HepG2 (cell line): ENCODE results near the gene GPRC5D. TPM values are rescaled to one million over a fixed set of nuclear protein-coding genes. Genes with fewer than 3 reads are reported as not detected.

Experiments
- ATAC-seq: fragments of 200-7000 bp; cut with Tn5 transposase; 3 replicates; pipeline ENCODE4 v1.9.1; 2020; ENCODE audit warnings: mild to moderate bottlenecking, moderate library complexity
- BruUV-seq: library from RNA; stranded (reverse); fragments of 400-500 nt; replicated peaks from 2 replicates; lab custom pipeline; 2021; lab: Mats Ljungman, UMichigan
- CTCF ChIA-PET: fragments of 300-600 bp; formaldehyde crosslinking; extraction: SDS; loops from one replicate; lab custom pipeline; 2021; ENCODE audit warnings: low total read pairs, inconsistent platforms, low intra/inter-chr PET ratio; lab: Yijun Ruan, JAX
- POLR2A ChIA-PET: fragments of 350-600 bp; sonication (Branson Sonifier 250); formaldehyde crosslinking; loops from one replicate; lab custom pipeline; 2020; ENCODE audit warnings: antibody characterized with exemption, inconsistent platforms; lab: Yijun Ruan, JAX
- DNase-seq: peaks from one replicate; pipeline ENCODE4 v3.0.0-alpha.2; 2015; ENCODE audit warnings: low spot score
- FAIRE-seq: peaks from 3 replicates; lab custom pipeline; 2011; peaks lifted over from hg19 to GRCh38; lab: Jason Lieb, UNC
- H2AFZ ChIP-seq: one replicate; pipeline ENCODE4 v1.6.1; 2011; ENCODE audit warnings: low read length, inconsistent platforms
- H3K27ac ChIP-seq: fragments of 300-600 bp; 3 replicates; pipeline ENCODE4 v1.8.0; 2011; ENCODE audit warnings: mixed run types, mild to moderate bottlenecking, mixed read lengths, low read length, inconsistent platforms; ENCODE audit not compliant: insufficient read depth; ENCODE audit errors: extremely low read length
- H3K27me3 ChIP-seq, 2 experiments: fragments of 200-600 bp in 1 of 2; 2 replicates in 1 of 2; 3 replicates in 1 of 2; pipeline versions ENCODE4 v1.6.0 to v1.8.0; 2011; ENCODE audit warnings: low read length in 2 of 2, mild to moderate bottlenecking in 2 of 2, moderate library complexity in 2 of 2, inconsistent platforms in 1 of 2; ENCODE audit not compliant: insufficient read depth in 2 of 2, control insufficient read depth in 1 of 2
- H3K36me3 ChIP-seq, 2 experiments: fragments of 200-600 bp in 1 of 2; replicated peaks in 1 of 2; 2 replicates in 1 of 2; 3 replicates in 1 of 2; pipeline versions ENCODE4 v1.5.1 to v1.8.0; 2011; ENCODE audit warnings: low read length in 2 of 2, inconsistent platforms in 1 of 2; ENCODE audit not compliant: insufficient read depth in 2 of 2, control insufficient read depth in 1 of 2
- H3K4me1 ChIP-seq: 2 replicates; pipeline ENCODE4 v1.5.1; 2012; ENCODE audit warnings: low read length, inconsistent platforms; ENCODE audit not compliant: insufficient read depth
- H3K4me2 ChIP-seq: 2 replicates; pipeline ENCODE4 v1.6.0; 2011; ENCODE audit warnings: low read depth, low read length, inconsistent platforms
- H3K4me3 ChIP-seq, 3 experiments: fragments of 200-600 bp in 1 of 3; sonication (generic), shearing (Covaris generic) in 1 of 3; replicated peaks in 1 of 3; 2 replicates each; pipeline ENCODE4 v1.5.1; 2011 to 2016; ENCODE audit warnings: low read length in 3 of 3, inconsistent platforms in 2 of 3, low read depth in 2 of 3, mild to moderate bottlenecking in 2 of 3, control low read depth in 1 of 3, mixed read lengths in 1 of 3; ENCODE audit not compliant: insufficient read depth in 1 of 3
- H3K79me2 ChIP-seq: one replicate; pipeline ENCODE4 v1.6.1; 2011; ENCODE audit warnings: low read length, inconsistent platforms; ENCODE audit not compliant: insufficient read depth
- H3K9ac ChIP-seq: 2 replicates; pipeline ENCODE4 v1.6.0; 2011; ENCODE audit warnings: mild to moderate bottlenecking, low read depth, low read length, inconsistent platforms; ENCODE audit not compliant: insufficient read depth
- H3K9me3 ChIP-seq: 2 replicates; pipeline ENCODE4 v1.5.1; 2012; ENCODE audit warnings: mild to moderate bottlenecking, low read length
- H4K20me1 ChIP-seq: 2 replicates; pipeline ENCODE4 v1.6.0; 2011; ENCODE audit warnings: inconsistent platforms, mild to moderate bottlenecking, low read length, moderate library complexity; ENCODE audit not compliant: insufficient read depth
- CSRNP2 ChIP-seq: sonication (generic); formaldehyde crosslinking; conservative IDR thresholded peaks from 2 replicates; pipeline ENCODE4 v1.8.0; 2022; ENCODE audit warnings: low read depth, missing genetic modification reagents
- ETS1 ChIP-seq: sonication (generic); formaldehyde crosslinking; IDR thresholded peaks from 2 replicates; pipeline ENCODE4 v1.4.0; 2020; ENCODE audit warnings: missing genetic modification reagents
- FOSL2 ChIP-seq: sonication (generic); formaldehyde crosslinking; IDR thresholded peaks from 2 replicates; pipeline ENCODE4 v1.4.0; 2020; ENCODE audit warnings: missing genetic modification reagents
- KLF15 ChIP-seq: sonication (generic); formaldehyde crosslinking; IDR thresholded peaks from 2 replicates; pipeline ENCODE4 v1.8.1; 2023; ENCODE audit warnings: borderline replicate concordance, mild to moderate bottlenecking, inconsistent platforms, missing genetic modification reagents, mixed read lengths
- NONO ChIP-seq, 2 experiments: fragments of 450-650 bp in 1 of 2; sonication (generic) in 1 of 2; formaldehyde crosslinking in 1 of 2; IDR thresholded peaks in 1 of 2; conservative IDR thresholded peaks in 1 of 2; 2 replicates each; pipeline versions ENCODE4 v1.6.1 to v1.8.0; 2017 to 2022; ENCODE audit warnings: mild to moderate bottlenecking in 1 of 2, missing genetic modification reagents in 1 of 2, moderate library complexity in 1 of 2
- SRSF4 ChIP-seq: fragments of 200-400 bp; formaldehyde crosslinking; IDR thresholded peaks from one replicate; pipeline ENCODE4 v1.6.1; 2018; ENCODE audit warnings: mild to moderate bottlenecking, low read depth, low read length, moderate library complexity; ENCODE audit not compliant: poor library complexity, severe bottlenecking
- ZBTB7B ChIP-seq: sonication (generic); formaldehyde crosslinking; IDR thresholded peaks from 2 replicates; pipeline ENCODE4 v1.4.0; 2020; ENCODE audit warnings: missing genetic modification reagents
- ZNF230 ChIP-seq: sonication (generic); formaldehyde crosslinking; IDR thresholded peaks from 2 replicates; pipeline ENCODE4 v1.4.0; 2020; ENCODE audit warnings: mild to moderate bottlenecking, missing genetic modification reagents
- ZNF275 ChIP-seq: sonication (generic); formaldehyde crosslinking; IDR thresholded peaks from 2 replicates; pipeline ENCODE4 v1.8.0; 2022; ENCODE audit warnings: missing genetic modification reagents, mild to moderate bottlenecking, inconsistent platforms, borderline replicate concordance
- ZNF557 ChIP-seq: sonication (generic); formaldehyde crosslinking; IDR thresholded peaks from 2 replicates; pipeline ENCODE4 v1.4.0; 2020; ENCODE audit warnings: missing genetic modification reagents
- ZNF569 ChIP-seq: sonication (generic); formaldehyde crosslinking; IDR thresholded peaks from 2 replicates; pipeline ENCODE4 v1.5.0; 2020; ENCODE audit warnings: mild to moderate bottlenecking, missing genetic modification reagents, moderate library complexity, borderline replicate concordance
- ZNF713 ChIP-seq: sonication (generic); formaldehyde crosslinking; IDR thresholded peaks from 2 replicates; pipeline ENCODE4 v1.4.0; 2020; ENCODE audit warnings: mild to moderate bottlenecking, missing genetic modification reagents
- WGBS: methylation state at CpG from one replicate; pipeline ENCODE4 v1.1.6; 2017; ENCODE audit warnings: low lambda C conversion rate; 5-methylcytosine and 5-hydroxymethylcytosine counted together
- in situ Hi-C: cut with HindIII; loops from 2 replicates; pipeline ENCODE4 v1.10.0; 2017; ENCODE audit warnings: low pct_unique_long_range_greater_than_20kb; ENCODE audit not compliant: extremely low pct_ligation_motif_present
- intact Hi-C: fragments of 100-400 bp; cut with micrococcal nuclease; formaldehyde crosslinking; loops from one replicate; pipeline ENCODE4 v1.10.0; 2022; ENCODE audit not compliant: unreplicated experiment
- polyA plus RNA-seq, 8 experiments: library from polyadenylated mRNA; depleted of rRNA in 3 of 8; stranded (reverse) in 7 of 8; unstranded in 1 of 8; fragments of >200 nt; fragmentation: Illumina TruSeq in 4 of 8; extraction: Trizol in 4 of 8; gene quantifications; 2 replicates each; pipeline versions ENCODE4 v1.2.1 to v1.2.3, GENCODE V29; 2011 to 2016; ENCODE audit warnings: low read depth in 4 of 8, missing spikeins in 1 of 8, mixed read lengths in 1 of 8; ENCODE audit not compliant: insufficient read depth in 1 of 8
- total RNA-seq, 5 experiments: library from RNA; depleted of rRNA; stranded (reverse); fragments of >200 nt; fragmentation: Illumina TruSeq; extraction: Trizol; gene quantifications; 2 replicates each; pipeline ENCODE4 v1.2.3, GENCODE V29; 2016; ENCODE audit warnings: low read depth in 1 of 5

GPRC5D gene
- total and polyA plus RNA-seq, 2 of the 13 experiments (the other 11 are each of a cell fraction or from before 2014, with no cell fraction given): not detected

GRCh38 chr12:12899530-12900380 is 52.2 kb downstream of the GPRC5D start:
- Histone ChIP-seq H4K20me1 (no peaks in the 10 kb centered on the region), H3K36me3 (no peaks in the 10 kb centered on the region), H3K79me2 (no peaks in the 10 kb centered on the region), H3K27me3 (peaks cover 2 to 14% of the 10 kb centered on the region in 2 experiments; a peak in 4 of 5 replicates), H3K4me1 (peaks cover 21% of the 10 kb centered on the region), H3K4me2 (no peak overlapping the region), H2AFZ (no peak overlapping the region), H3K9ac (no peak overlapping the region), H3K4me3 (no peak overlapping the region), H3K27ac (no peak overlapping the region), H3K9me3 (no peaks in the 10 kb centered on the region)
- no TSS peak for BruUV-seq
- intact Hi-C loops (no loop called here), in situ Hi-C loops (no loop called here)
- peak; percentile 34; the same call in 1 of the 2 replicates for TF ChIP-seq FOSL2
- TF ChIP-seq ZNF275 (CRISPR knock-in tag): no peak
- WGBS: 22% methylated on average over 10 of the region's 10 CpGs
- FAIRE-seq: no peak
- ATAC-seq: no peak; the same call in 2 of the 3 replicates
- CTCF ChIA-PET: no interaction called here
- POLR2A ChIA-PET: no interaction called here
- no peak for DNase-seq

GRCh38 chr12:12898911-12899511 is 53.0 kb downstream of the GPRC5D start:
- no peaks in the 10 kb centered on the region for H3K9me3 ChIP-seq
- FAIRE-seq (no peak), DNase-seq (no peak), ATAC-seq (no peak)
- intact Hi-C loops (no loop called here), in situ Hi-C loops (no loop called here)
- ChIA-PET CTCF (no interaction called here), POLR2A (no interaction called here)
- no TSS peak for BruUV-seq
- H3K36me3 ChIP-seq: no peaks in the 10 kb centered on the region
- no peak overlapping the region for H3K9ac ChIP-seq
- 31% methylated on average over 8 of the region's 8 CpGs for WGBS
- no peaks in the 10 kb centered on the region for H3K79me2 ChIP-seq
- no peak overlapping the region for H3K4me3 ChIP-seq
- H3K27ac ChIP-seq: no peak overlapping the region
- H3K4me2 ChIP-seq: no peak overlapping the region
- peaks cover 16% of the 10 kb centered on the region for H3K4me1 ChIP-seq
- H3K27me3 ChIP-seq: peaks cover 2 to 14% of the 10 kb centered on the region in 2 experiments; a peak in 4 of 5 replicates
- H2AFZ ChIP-seq: no peak overlapping the region
- no peaks in the 10 kb centered on the region for H4K20me1 ChIP-seq
- TF ChIP-seq CSRNP2 (CRISPR knock-in tag) (no peak), NONO (IDR thresholded peaks at IDR 0.05) (no peak), NONO (CRISPR knock-in tag; conservative IDR thresholded peaks at IDR 0.05) (no peak), SRSF4 (no peak), ZNF230 (CRISPR knock-in tag) (no peak), ZNF557 (CRISPR knock-in tag) (no peak), ETS1 (CRISPR knock-in tag) (no peak), KLF15 (CRISPR knock-in tag) (no peak), ZNF569 (CRISPR knock-in tag) (no peak), ZBTB7B (no peak), ZNF713 (CRISPR knock-in tag) (no peak)
